ENCODE data around the gene FOXO1. TPM values are rescaled to one million over a fixed set of nuclear protein-coding genes. Genes with fewer than 3 reads are reported as not detected.

FOXO1 gene
- total RNA-seq, 1 experiment from 2014 or later, result 12.2 TPM

- no peak overlapping the region for H3K27ac ChIP-seq (ENCODE audit: low read depth, low read length)
Measured at GRCh38 chr13:40648841-40649240, 17.6 kb downstream of the FOXO1 start.

More at GRCh38 chr13:40648841-40649240, 17.6 kb downstream of the FOXO1 start:
- Histone ChIP-seq H3K9me3 (ENCODE audit: control insufficient read depth in 1 of 2, insufficient read depth in 1 of 2, low read depth in 1 of 2, low read length in 2 of 2) (no peaks in the 10 kb centered on the region), H4K20me1 (ENCODE audit: insufficient read depth) (no peaks in the 10 kb centered on the region), H3K27me3 (ENCODE audit: insufficient read depth, low read length) (no peaks in the 10 kb centered on the region), H3K9ac (ENCODE audit: low read length) (no peak overlapping the region), H3K4me3 (replicated peaks in 1 of 2; ENCODE audit: low read depth in 1 of 2, low read length in 2 of 2) (no peak overlapping the region), H3K36me3 (ENCODE audit: control insufficient read depth in 1 of 2, insufficient read depth in 2 of 2, low read length in 2 of 2) (no peaks in the 10 kb centered on the region), H2AFZ (ENCODE audit: low read depth, low read length, poor library complexity, severe bottlenecking) (no peak overlapping the region), H3K4me2 (ENCODE audit: low read length) (no peak overlapping the region), H3K79me2 (ENCODE audit: insufficient read depth, low read length) (peaks cover 24% of the 10 kb centered on the region), H3K4me1 (ENCODE audit: control insufficient read depth in 1 of 2, insufficient read depth in 2 of 2, low read length in 2 of 2) (no peaks in the 10 kb centered on the region), H3K9me2 (ENCODE audit: insufficient read depth) (no peaks in the 10 kb centered on the region)
- ATAC-seq, result no peak
- POLR2A ChIA-PET, result no interaction called here
- CTCF ChIA-PET, result no interaction called here
- TF ChIP-seq RAD21 (IDR thresholded peaks at IDR 0.05; ENCODE audit: low read depth) (no peak), MAX (IDR thresholded peaks at IDR 0.05) (no peak), REST (IDR thresholded peaks at IDR 0.05; ENCODE audit: low read depth) (no peak), SIN3A (IDR thresholded peaks at IDR 0.05; ENCODE audit: low read depth) (no peak), SRF (IDR thresholded peaks at IDR 0.05; ENCODE audit: low read depth) (no peak), SP1 (IDR thresholded peaks at IDR 0.05; ENCODE audit: low read depth) (no peak), EZH2phosphoT487 (IDR thresholded peaks at IDR 0.05; ENCODE audit: borderline replicate concordance) (no peak), ZFX (IDR thresholded peaks at IDR 0.05) (no peak), CBX3 (IDR thresholded peaks at IDR 0.05; ENCODE audit: low read depth) (no peak), YY1 (IDR thresholded peaks at IDR 0.05; ENCODE audit: extremely low read depth, insufficient replicate concordance, low read depth, low read length) (no peak), EGR1 (IDR thresholded peaks at IDR 0.05; ENCODE audit: low read depth) (no peak), ATF3 (IDR thresholded peaks at IDR 0.05) (no peak), ELF1 (IDR thresholded peaks at IDR 0.05; ENCODE audit: borderline replicate concordance, low read depth) (no peak), CEBPB (IDR thresholded peaks at IDR 0.05; ENCODE audit: low read depth) (no peak)
- intact Hi-C loops (cut with micrococcal nuclease), result no loop called here
- no peak for DNase-seq (ENCODE audit: low read depth, low spot score)
- RAD21 ChIA-PET (ENCODE audit: low non-redundant PET in 1 of 2, low total read pairs in 2 of 2, uncharacterized antibody in 2 of 2, unreplicated experiment in 2 of 2), result no interaction called here
- BruUV-seq (replicated peaks), result no TSS peak

Data from HCT116 (cell line).